SH-SY5Y (cell line): ENCODE measurements around the gene TRIOBP.

Source experiments
- GATA2 ChIP-seq: IDR thresholded peaks from 2 replicates; pipeline ENCODE4 v1.6.1; 2011; ENCODE audit warnings: mild to moderate bottlenecking, low read depth, low read length
- GATA3 ChIP-seq: IDR thresholded peaks from 2 replicates; pipeline ENCODE4 v1.6.1; 2011; ENCODE audit warnings: low read depth, mild to moderate bottlenecking, low read length, moderate library complexity

DNA sequence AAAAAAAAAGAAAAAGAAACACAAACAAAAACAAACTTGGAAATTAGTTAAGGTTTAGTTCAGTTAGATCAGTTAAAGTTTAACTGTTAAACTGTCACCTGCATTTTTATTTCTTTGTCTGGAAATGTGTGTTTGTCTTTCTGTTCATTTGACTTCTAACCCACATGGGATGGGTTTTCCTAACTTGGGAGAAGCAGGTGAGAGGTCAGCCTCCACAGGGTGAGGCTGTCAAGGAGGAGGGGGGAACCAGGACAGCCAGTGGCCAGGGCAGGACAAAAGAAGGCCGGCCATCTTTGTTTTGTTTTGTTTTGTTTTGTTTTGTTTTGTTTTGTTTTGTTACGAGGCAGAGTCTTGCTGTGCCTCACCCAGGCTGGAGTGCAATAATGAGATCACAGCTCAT lies 97.5 kb downstream of the TRIOBP start:
- no peak for TF ChIP-seq GATA3
- TF ChIP-seq GATA2: no peak
